PC-9 (cell line): ENCODE measurements around the gene RING1. TPM values are rescaled to one million over a fixed set of nuclear protein-coding genes. Genes with fewer than 3 reads are reported as not detected.

Experiments used
- BruUV-seq: library from RNA; stranded (reverse); fragments of 400-500 nt; replicated peaks from 2 replicates; lab custom pipeline; 2021; lab: Mats Ljungman, UMichigan
- CTCF ChIA-PET: fragments of 300-600 bp; sonication (Branson Sonifier 250); formaldehyde crosslinking; loops from one replicate; lab custom pipeline; 2022; ENCODE audit warnings: antibody characterized with exemption; lab: Charles Lee
- POLR2A ChIA-PET: fragments of 300-600 bp; sonication (Branson Sonifier 250); formaldehyde crosslinking; loops from one replicate; lab custom pipeline; 2022; ENCODE audit warnings: antibody characterized with exemption; ENCODE audit not compliant: unreplicated experiment; lab: Charles Lee
- DNase-seq, 2 experiments: peaks; one replicate each; pipeline versions ENCODE4 v3.0.0 to v3.0.0-alpha.2; 2015 to 2022; ENCODE audit warnings: mixed read lengths in 1 of 2
- H2AFZ ChIP-seq: fragments of 200-600 bp; sonication (generic); 2 replicates; pipeline ENCODE4 v1.8.1; 2017; ENCODE audit warnings: antibody characterized with exemption
- H3F3A ChIP-seq: fragments of 200-600 bp; sonication (generic); 2 replicates; pipeline ENCODE4 v1.8.1; 2017; ENCODE audit warnings: antibody characterized with exemption, mild to moderate bottlenecking, low read depth; ENCODE audit not compliant: insufficient read depth
- H3K27ac ChIP-seq: fragments of 200-600 bp; sonication (generic); 2 replicates; pipeline ENCODE4 v1.6.1; 2016; ENCODE audit warnings: mixed run types
- H3K27me3 ChIP-seq: fragments of 200-600 bp; sonication (generic); 2 replicates; pipeline ENCODE4 v1.6.1; 2016; ENCODE audit warnings: low read depth, mixed run types; ENCODE audit not compliant: insufficient read depth
- H3K36me3 ChIP-seq: fragments of 200-600 bp; sonication (generic); 2 replicates; pipeline ENCODE4 v1.6.1; 2016; ENCODE audit warnings: low read depth, mixed run types
- H3K4me1 ChIP-seq: fragments of 200-600 bp; sonication (generic); replicated peaks from 2 replicates; pipeline ENCODE4 v1.6.1; 2016; ENCODE audit warnings: mixed run types; ENCODE audit not compliant: insufficient read depth
- H3K4me2 ChIP-seq: fragments of 200-600 bp; sonication (generic); 2 replicates; pipeline ENCODE4 v1.6.1; 2017; ENCODE audit warnings: mixed run types
- H3K4me3 ChIP-seq: fragments of 200-600 bp; sonication (generic); 2 replicates; pipeline ENCODE4 v1.6.1; 2016; ENCODE audit warnings: mixed run types
- H3K79me2 ChIP-seq: fragments of 200-600 bp; sonication (generic); 2 replicates; pipeline ENCODE4 v1.6.1; 2017; ENCODE audit warnings: low read depth, mixed run types
- H3K9me2 ChIP-seq: fragments of 200-600 bp; sonication (generic); 2 replicates; pipeline ENCODE4 v1.8.1; 2017; ENCODE audit warnings: mild to moderate bottlenecking; ENCODE audit not compliant: insufficient read depth
- H3K9me3 ChIP-seq: fragments of 200-600 bp; sonication (generic); 2 replicates; pipeline ENCODE4 v1.8.1; 2016; ENCODE audit warnings: low read depth; ENCODE audit not compliant: insufficient read depth
- H4K20me1 ChIP-seq: fragments of 200-600 bp; sonication (generic); 2 replicates; pipeline ENCODE4 v1.8.1; 2017; ENCODE audit not compliant: insufficient read depth
- EZH2 ChIP-seq: fragments of 200-600 bp; sonication (generic); IDR thresholded peaks from 2 replicates; pipeline ENCODE4 v1.8.0; 2017; ENCODE audit warnings: antibody characterized with exemption, low read depth
- intact Hi-C: fragments of 100-400 bp; cut with micrococcal nuclease; formaldehyde crosslinking; loops from one replicate; pipeline ENCODE4 v1.10.0; 2022; ENCODE audit not compliant: unreplicated experiment
- total RNA-seq: library from RNA; stranded (reverse); gene quantifications from 2 replicates; pipeline ENCODE4 v1.2.3, GENCODE V29; 2021
- TF ChIP-seq, protein P1 (sequence below): fragments of 200-600 bp; sonication (generic); conservative IDR thresholded peaks from 2 replicates; pipeline ENCODE4 v1.6.1; 2017; ENCODE audit warnings: mixed run types, antibody characterized with exemption, mild to moderate bottlenecking, moderate library complexity

Gene RING1
- total RNA-seq, 1 experiment from 2014 or later, result 18.9 TPM

- ChIA-PET POLR2A (no interaction called here), CTCF (no interaction called here)
- 0 out of 2 replicates have a peak, but pooled peaks cover 4% of the 10 kb centered on the region for H3K27me3 ChIP-seq
- no peaks in the 10 kb centered on the region for H4K20me1 ChIP-seq
- no peaks in the 10 kb centered on the region for H3K4me1 ChIP-seq
- no peak overlapping the region for H2AFZ ChIP-seq
- no peak overlapping the region for H3K27ac ChIP-seq
- H3K4me2 ChIP-seq, result no peak overlapping the region
- H3K9me2 ChIP-seq, result no peaks in the 10 kb centered on the region
- no TSS peak for BruUV-seq
- DNase-seq, result no peak
- H3K4me3 ChIP-seq, result no peak overlapping the region
- intact Hi-C loops, result no loop called here
- TF ChIP-seq EZH2, result no peak
- TF ChIP-seq, protein P1, sequence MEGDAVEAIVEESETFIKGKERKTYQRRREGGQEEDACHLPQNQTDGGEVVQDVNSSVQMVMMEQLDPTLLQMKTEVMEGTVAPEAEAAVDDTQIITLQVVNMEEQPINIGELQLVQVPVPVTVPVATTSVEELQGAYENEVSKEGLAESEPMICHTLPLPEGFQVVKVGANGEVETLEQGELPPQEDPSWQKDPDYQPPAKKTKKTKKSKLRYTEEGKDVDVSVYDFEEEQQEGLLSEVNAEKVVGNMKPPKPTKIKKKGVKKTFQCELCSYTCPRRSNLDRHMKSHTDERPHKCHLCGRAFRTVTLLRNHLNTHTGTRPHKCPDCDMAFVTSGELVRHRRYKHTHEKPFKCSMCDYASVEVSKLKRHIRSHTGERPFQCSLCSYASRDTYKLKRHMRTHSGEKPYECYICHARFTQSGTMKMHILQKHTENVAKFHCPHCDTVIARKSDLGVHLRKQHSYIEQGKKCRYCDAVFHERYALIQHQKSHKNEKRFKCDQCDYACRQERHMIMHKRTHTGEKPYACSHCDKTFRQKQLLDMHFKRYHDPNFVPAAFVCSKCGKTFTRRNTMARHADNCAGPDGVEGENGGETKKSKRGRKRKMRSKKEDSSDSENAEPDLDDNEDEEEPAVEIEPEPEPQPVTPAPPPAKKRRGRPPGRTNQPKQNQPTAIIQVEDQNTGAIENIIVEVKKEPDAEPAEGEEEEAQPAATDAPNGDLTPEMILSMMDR, result no peak
- no peaks in the 10 kb centered on the region for H3F3A ChIP-seq
- no peaks in the 10 kb centered on the region for H3K79me2 ChIP-seq
- no peaks in the 10 kb centered on the region for H3K36me3 ChIP-seq
- H3K9me3 ChIP-seq, result no peaks in the 10 kb centered on the region
Measured at GRCh38 chr6:33185654-33186187, 22.6 kb upstream of the RING1 start.

GRCh38 chr6:33187809-33188208 lies 20.5 kb upstream of the RING1 start:
- H3K27ac ChIP-seq, result no peak overlapping the region
- no peaks in the 10 kb centered on the region for H3F3A ChIP-seq
- H3K4me3 ChIP-seq, result no peak overlapping the region
- H4K20me1 ChIP-seq, result no peaks in the 10 kb centered on the region
- CTCF ChIA-PET, result no interaction called here
- POLR2A ChIA-PET, result no interaction called here
- no peak for DNase-seq
- no peaks in the 10 kb centered on the region for H3K9me2 ChIP-seq
- intact Hi-C loops, result no loop called here
- H3K4me2 ChIP-seq, result no peak overlapping the region
- no peaks in the 10 kb centered on the region for H3K79me2 ChIP-seq
- no peaks in the 10 kb centered on the region for H3K9me3 ChIP-seq
- BruUV-seq, result no TSS peak
- H2AFZ ChIP-seq, result no peak overlapping the region
- H3K36me3 ChIP-seq, result no peaks in the 10 kb centered on the region
- no peaks in the 10 kb centered on the region for H3K4me1 ChIP-seq
- TF ChIP-seq EZH2, result no peak
- TF ChIP-seq, protein P1, result no peak
- 0 out of 2 replicates have a peak, but pooled peaks cover 4% of the 10 kb centered on the region for H3K27me3 ChIP-seq

DNA sequence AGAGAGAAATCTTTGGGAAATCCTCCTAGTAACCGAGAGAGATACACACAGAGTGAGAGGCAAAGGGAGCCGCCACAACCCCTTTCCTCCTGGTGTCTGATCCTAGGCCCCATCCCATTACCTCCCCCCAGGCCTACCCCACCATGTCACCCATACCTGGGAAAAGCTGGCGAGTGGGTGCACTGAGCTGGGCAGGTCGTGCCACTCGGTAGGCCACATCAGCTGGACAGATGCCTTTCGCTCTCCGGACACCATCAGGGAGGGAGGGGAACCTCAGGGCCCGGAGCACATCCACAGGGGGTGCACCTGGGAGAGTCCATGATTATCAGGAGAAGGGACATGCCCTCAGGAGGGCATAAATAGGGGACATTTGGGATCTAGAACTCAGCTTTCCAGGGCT lies 19.1 kb upstream of the RING1 start:
- Histone ChIP-seq H3K4me2 (no peak overlapping the region), H2AFZ (no peak overlapping the region), H3K27me3 (0 out of 2 replicates have a peak, but pooled peaks cover 4% of the 10 kb centered on the region), H3K4me1 (no peaks in the 10 kb centered on the region), H3F3A (peaks cover 4% of the 10 kb centered on the region; the same call in 1 of the 2 replicates), H3K36me3 (no peaks in the 10 kb centered on the region), H3K9me2 (no peaks in the 10 kb centered on the region), H3K4me3 (no peak overlapping the region), H4K20me1 (no peaks in the 10 kb centered on the region), H3K27ac (no peak overlapping the region), H3K79me2 (no peaks in the 10 kb centered on the region), H3K9me3 (no peaks in the 10 kb centered on the region)
- no peak for TF ChIP-seq EZH2
- TF ChIP-seq, protein P1, result no peak
- ChIA-PET POLR2A (no interaction called here), CTCF (no interaction called here)
- intact Hi-C loops, result no loop called here
- no peak for DNase-seq
- BruUV-seq, result no TSS peak
